ENCODE measurements around the gene HIPK4. TPM values are rescaled to one million over a fixed set of nuclear protein-coding genes. Genes with fewer than 3 reads are reported as not detected.
"Not testable (repeated sequence)": the region's sequence is repeated elsewhere in the genome, so short reads cannot be mapped to it uniquely, and the experiment has no call there.

The HIPK4 gene
- total RNA-seq, 1 donor from 2014 or later = not detected

DNA sequence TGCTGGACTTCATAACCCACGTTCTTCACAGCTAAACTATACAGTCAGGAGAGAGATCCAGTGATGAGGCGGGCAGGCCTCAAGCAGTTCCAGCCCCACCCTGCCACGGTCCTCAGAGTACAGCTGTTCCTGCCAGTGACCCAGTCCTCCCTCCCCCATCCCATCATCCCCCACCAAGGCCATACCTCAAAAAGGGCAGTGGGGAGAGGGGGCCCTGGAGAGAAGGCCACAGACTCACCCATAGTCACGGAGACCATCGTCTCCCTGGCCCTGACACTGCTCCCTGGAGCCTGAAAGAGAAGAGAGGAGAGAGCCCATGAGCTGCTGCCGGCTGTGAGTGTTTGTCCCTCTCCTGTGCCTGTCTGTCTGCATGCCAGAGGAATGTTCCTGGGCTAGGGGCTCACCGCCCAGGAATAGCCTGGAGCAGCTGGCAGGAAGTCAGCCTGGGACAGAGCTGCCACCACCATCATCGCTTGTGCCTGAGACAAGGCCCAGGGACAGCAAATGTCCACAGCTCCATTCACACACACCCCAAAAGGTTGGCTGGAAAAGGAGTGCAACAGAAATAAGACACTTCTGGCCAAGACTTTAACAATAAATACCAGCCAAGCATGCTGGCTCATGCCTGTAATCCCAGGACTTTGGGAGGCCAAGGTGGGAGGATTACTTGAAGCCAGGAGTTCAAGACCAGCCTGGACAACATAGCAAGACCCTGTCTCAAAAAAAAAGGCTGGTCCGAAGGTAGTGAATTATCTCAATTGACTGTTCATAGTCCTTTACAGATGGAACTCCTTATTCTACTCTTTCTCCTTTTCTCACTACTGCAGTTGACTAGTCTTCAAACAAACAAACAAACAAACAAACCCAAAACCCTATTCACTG lies 48.1 kb downstream of the HIPK4 start:
- DNase-seq (ENCODE audit: low spot score) (no peak), ATAC-seq (no peak)

DNA sequence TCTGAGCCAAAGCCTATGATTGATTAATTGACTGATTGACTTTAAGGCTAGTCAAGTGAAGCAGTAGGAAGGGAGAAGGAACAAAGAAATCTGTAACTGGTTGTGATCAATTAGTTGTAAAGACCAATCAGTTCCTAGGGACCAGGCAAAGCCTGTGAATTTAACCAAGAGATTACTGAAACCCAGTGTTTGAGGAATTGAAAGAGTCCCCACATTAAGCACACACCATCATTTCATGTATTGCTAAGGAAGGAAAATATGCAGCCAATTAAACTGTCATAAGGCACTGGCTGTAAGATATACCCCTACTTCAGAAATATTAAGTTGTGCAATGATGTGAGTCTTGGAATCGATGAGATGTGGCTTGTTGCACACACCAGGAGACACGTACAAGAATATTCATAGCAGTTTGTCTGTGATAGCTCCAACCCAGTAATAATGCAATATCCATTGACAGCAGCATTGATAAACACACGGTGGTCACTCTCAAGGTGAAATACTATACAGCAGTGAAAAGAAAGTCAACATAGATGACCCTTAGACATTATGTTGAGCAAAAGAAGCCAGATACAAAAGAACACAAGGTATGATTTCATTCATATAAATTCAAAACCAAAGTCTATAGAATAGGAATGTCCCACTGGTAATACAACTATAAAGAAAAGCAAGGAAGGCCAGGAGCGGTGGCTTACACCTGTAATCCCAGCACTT lies 50.8 kb downstream of the HIPK4 start:
- no peak for DNase-seq (ENCODE audit: low spot score)
- no peak for ATAC-seq

DNA sequence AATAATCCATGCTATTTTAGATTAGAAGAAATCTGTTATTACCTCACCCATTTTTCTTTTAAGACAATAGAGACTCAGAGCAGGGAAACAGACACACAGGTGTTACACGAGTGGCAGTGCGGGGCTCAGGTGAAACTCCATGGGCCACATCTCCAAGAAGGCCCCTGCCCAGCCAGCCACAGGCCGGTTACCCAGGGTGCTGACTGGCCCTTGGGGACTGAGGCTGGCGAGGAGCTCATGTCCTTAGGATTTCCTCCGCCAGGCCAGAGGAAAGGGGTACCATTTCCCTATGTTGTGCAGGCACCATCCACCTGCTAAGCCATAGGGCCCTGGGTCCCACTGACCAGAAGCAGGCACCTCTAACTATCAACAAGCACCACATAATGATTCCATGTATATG lies 52.4 kb downstream of the HIPK4 start:
- ATAC-seq = no peak
- no peak for DNase-seq (ENCODE audit: low spot score)

DNA sequence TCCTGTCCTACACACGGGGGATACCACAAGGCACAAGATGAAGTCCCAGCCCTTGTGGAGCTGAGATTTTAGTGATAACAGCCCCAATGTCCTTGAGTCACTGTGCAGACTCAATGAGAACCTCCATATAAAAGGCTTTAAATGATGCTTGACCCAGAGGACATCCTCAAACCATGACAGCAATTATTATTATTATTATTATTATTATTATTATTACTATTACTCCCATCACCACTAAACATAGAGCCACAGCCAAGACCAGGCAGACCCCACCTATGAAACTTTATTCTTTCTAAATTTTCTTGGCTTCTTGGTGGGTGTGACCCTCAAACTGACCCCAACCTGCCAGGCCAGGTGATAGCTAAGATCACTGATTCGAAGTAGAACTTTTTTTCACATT lies 52.9 kb downstream of the HIPK4 start:
- DNase-seq (ENCODE audit: low spot score) = no peak
- no peak for ATAC-seq

DNA sequence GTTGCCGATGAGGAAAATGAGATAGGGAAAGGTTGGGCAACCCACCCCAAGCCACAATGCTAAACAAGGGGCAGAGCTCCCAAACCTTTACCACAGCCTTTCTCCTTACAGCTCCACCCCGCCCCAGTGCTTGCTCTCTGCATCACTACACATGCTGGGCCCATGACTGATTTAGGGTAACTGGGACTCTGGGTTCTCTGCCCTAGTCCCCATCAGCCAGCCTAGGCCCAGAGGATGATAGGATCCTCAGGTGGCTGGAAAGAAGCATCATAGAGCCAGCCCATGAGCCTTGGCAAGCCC lies 53.4 kb downstream of the HIPK4 start:
- DNase-seq (ENCODE audit: low spot score) = no peak
- no peak for ATAC-seq

DNA sequence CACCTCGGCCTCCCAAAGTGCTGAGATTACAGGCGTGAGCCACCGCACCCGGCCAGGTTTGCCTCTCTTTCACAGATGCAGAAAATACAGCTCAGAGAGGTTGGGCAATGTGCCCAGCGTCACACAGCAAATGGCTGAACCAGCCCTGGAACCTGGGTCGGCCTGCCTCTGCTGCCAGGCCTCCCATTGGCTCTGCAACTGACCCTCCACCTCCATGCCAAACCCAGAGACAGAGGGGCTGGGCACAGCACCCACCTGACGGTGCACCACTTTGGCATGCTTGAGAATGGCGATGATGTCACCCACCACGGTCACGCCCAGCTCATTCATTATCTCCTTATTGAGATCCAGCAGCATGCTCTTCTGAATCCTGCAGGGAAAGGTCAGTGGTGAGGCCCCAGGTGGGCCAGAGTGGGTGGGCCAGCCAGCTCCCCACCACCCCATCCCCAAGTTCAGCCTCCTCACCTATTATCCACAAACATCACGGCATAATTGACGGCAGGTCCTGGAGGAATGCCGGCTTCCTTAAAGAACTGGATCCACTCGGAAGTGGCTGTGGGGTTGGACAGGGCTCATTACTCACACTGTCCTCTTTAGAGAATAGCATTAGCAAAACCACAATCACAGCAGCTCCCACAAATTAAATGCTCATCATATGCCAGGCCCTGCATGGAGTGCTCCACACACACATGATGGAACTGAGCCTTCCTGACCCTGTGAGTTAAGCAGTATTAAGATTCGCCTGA lies 54.0 kb downstream of the HIPK4 start:
- DNase-seq (ENCODE audit: low spot score) = no peak
- no peak for ATAC-seq

DNA sequence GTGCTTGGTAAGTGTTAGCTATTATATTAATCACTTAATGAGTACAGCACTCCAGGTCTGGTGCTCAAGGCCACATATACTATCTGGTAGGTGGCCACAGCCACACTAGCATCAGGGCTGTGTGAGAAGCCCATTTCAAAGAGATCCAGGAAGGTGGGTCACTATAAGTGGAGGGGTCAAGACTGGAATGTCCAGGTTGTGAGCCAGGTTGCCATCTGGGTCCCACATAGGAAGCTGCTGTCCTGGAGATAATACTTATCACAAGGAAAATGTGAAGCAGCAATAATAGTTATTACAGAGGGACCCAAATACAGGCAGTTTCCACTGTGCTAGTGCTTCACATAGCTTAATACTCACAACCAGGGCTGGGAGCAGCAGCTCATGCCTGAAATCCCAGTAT lies 54.9 kb downstream of the HIPK4 start:
- no peak for ATAC-seq
- DNase-seq (ENCODE audit: low spot score) = no peak

DNA sequence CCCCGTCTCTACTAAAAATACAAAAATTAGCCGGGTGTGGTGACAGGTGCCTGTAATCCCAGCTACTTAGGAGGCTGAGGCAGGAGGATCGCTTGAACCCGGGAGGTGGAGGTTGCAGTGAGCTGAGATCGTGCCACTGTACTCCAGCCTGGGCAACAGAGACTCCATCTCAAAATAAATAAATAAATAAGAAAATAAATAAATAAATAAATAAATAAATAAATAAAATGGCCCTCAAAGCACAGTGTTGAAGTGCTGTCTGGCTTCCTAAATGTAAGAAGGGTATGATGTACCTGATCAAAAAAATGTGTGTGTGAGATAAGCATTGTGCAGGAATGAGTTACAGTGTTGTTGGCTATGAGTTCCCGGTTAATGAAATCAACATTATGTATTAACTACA lies 56.9 kb downstream of the HIPK4 start:
- not testable (repeated sequence) for ATAC-seq; DNase-seq (ENCODE audit: low spot score)

DNA sequence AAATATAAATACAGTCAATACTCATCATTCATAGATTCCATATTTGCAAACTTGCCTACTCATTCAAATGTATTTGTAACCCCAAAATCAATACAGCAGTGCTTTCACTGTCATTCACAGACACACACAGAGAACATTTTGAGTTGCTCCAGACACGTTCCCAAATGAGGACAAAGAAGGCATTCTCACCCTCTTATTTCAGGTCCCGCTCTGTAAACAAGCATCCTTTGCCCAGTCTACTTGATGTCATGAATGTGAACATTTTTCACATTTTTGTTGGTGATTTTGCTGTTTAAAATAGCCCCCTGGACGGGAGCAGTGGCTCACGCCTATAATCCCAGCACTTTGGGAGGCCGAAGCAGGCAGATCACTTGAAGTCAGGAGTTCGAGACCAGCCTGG lies 57.3 kb downstream of the HIPK4 start:
- ATAC-seq = no peak

DNA sequence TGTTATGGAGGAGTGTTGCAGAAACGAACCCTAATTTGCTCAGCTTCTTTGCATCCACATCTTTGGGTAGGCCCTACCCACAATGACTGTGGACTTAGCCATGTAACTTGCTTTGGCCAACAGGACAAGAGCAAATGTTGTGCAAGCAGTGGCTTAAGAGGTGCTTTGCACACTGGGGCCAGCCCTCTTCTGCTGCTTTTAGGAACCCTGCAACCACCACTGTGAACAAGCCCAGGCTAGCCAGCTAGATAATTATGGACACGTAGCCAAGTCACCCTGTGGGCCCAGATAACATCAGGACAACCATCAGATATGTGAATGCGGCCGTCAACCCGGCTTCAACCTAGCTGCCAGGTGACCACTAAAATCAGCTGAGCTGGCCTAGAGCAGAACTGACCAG lies 58.9 kb downstream of the HIPK4 start:
- no peak for DNase-seq (ENCODE audit: low spot score)
- no peak for ATAC-seq

More for the DNA sequence above, 57.3 kb downstream of the HIPK4 start:
- DNase-seq (ENCODE audit: low spot score) = no peak

Other genes with a start within 250 kb of the HIPK4 start
- gene MAP3K10, start 198.8 kb downstream of the HIPK4 start, total RNA-seq = 7.7 TPM
- gene TTC9B, start 171.8 kb downstream of the HIPK4 start, total RNA-seq = not detected
- 3.8 TPM for gene CCNP, start 163.5 kb downstream of the HIPK4 start, total RNA-seq
- 140 TPM for gene AKT2, start 104.8 kb downstream of the HIPK4 start, total RNA-seq
- gene C19orf47, start 41.8 kb downstream of the HIPK4 start, total RNA-seq = 6.7 TPM
- 104 TPM for gene PLD3, start 41.5 kb downstream of the HIPK4 start, total RNA-seq
- gene PRX, start 23.2 kb upstream of the HIPK4 start, total RNA-seq = 0.70 TPM
- 4.7 TPM for gene SERTAD1, start 35.8 kb upstream of the HIPK4 start, total RNA-seq
- 11.9 TPM for gene SERTAD3, start 54.2 kb upstream of the HIPK4 start, total RNA-seq
- 149 TPM for gene BLVRB, start 75.6 kb upstream of the HIPK4 start, total RNA-seq
- 1.2 TPM for gene SPTBN4, start 76.8 kb upstream of the HIPK4 start, total RNA-seq
- 15.2 TPM for gene SHKBP1, start 186.7 kb upstream of the HIPK4 start, total RNA-seq
- gene LTBP4, start 211.2 kb upstream of the HIPK4 start, total RNA-seq = 41.6 TPM